NCI-H2196 treated with DMSO at 0.1 percent for 48 hours (cell line): ENCODE data around the gene FHAD1.

Experiments
- DNase-seq: peaks from one replicate; lab custom pipeline; 2025; ENCODE audit not compliant: unreplicated experiment; lab: John Stamatoyannopoulos, UW

The FHAD1 gene

DNA sequence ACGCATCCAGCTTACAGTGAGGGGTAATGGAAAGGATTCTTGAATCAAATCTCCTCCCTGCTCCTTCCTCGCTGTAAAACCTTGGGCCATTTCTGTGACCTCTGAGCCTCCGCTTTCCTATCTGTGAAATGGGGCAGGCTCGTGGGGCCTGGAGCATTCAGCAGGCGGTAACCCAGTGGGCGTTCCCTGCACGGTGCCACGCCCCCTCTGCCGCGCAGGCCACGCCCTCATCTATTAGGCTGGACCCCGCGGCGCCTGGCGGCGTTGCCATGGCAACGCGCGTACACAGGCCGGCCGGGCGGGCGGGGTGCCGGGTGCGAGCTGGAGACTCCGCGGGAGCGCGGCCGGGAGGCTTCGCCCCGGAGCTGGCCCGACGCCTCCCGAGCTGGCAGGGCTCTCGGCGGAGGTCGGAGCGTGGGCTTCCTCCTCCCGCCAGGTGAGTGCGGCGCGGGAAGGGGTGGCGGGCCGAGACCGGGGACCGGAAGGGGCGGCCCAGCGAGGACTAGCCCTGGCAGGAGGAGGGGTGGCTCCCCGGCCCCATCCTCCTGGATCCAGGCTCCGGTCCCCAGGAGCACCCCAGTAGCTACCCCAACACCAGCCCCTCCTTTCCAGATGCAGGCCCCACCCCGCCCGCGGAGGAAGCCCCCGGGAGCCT lies at the start of gene FHAD1:
Gene FHAD1 (plus strand): TSS at position 264 of the 655 bp plus-strand sequence. CDS start 4,562 bp downstream, outside the sequence.
- DNase-seq: peak; percentile 42

DNA sequence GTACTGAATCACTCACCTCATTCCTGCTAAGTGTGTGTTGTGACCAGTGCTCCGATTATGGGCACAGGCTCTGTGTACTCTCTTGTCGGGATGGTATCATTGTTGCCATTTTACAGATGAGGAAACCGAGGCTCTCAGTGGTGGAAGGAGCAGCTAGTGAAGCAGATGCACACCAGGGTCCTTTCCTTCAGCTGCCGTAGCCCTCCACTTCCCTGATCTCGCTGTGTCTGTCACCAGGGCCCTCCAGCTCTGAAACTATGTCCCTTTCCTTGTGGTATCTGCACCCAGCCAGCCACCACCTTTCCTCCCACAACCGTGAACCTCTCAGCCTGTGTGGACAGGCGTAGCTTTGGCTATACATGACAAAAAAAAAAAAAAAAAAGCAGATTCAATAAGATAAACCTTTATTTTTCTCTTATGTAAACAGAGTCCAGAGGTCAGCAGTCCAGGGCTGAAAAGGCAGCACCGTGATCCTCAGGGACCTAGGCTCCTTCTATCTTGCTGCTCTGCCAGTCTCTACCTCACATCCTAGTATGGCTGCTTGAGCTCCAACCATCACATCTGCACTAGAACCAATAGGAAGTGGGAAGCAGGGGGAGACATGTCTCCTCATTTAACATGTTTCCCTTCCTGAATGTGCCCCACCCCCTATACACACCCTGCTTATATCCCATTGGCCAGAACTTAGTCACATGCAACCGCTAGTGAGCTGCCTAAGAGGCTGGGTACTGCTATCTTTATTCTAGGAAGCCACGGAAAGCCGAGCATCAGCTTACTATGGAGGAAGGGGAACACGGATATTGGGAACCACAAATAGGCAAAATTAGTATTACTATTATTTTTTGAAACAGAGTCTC lies 49.2 kb upstream of the FHAD1 start:
- no peak for DNase-seq

DNA sequence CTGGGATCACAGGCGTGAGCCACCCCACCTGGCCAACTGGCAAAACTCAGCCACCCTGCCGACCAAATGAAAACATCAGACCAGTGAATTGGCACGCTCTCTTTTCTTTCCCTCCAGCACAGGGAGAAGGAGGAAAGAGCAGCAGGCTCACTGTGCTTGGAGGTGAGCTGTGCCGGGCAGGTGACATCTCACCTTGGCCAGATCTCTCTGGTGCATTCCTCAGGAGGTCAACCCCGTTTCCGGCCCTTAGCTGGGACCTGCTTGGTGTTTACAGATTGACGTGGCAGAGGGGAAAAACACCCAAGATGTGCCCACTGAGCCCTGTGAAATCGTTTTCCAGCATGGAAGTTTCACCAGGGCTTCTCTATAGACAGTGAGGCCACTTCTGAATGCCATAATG lies 48.3 kb upstream of the FHAD1 start:
- DNase-seq: no peak

DNA sequence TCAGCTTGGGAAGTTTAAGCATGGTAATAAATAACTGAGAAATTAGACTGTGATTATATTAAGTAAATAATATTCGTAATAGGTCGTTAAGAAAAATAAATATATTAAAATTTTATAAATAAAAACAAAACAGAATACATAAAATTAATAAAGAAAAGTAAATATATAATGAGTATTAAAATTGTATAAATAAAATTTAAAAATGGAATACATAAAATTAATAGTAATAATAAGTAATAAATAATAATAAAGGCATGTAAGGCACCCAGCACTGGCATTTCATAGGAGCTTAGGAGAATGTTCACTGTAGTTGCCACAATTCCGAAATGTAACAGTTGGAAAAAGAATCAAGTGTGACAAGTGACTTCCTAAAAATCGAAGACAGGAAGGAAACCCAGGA lies 45.8 kb upstream of the FHAD1 start:
- no peak for DNase-seq

DNA sequence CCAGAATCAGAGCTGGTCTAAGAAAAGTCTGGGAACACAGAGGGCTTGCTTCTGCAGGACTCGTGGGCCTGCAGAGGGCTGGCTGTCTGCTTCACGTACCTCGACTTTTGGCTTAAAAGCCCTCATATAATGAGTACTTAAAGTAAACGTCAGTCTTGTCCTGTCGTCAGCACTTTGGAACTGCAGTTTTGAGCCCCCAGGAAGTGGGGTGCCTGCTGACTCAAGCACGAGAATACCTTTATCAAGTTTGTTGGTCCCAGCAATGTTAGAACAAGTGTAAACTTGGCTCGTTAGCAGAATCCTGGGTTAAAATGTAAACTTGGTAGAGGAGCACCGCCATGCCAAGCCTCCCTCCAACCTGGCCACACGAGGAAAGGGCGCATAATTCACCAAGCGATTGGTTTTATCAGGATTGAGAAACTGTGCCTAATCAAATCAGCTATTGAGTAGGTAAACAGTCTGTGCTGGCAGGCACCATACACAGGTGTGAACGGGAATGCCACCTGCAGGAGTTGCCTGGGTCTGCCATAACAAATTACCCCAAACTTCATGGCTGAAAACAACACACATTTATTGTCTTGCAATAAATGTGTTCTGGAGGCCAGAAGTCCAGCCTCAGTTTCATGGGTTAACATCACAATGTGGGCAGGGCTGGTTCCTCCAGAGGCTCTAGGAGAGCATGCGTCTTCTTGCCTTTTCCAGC lies 45.0 kb upstream of the FHAD1 start:
- no peak for DNase-seq

DNA sequence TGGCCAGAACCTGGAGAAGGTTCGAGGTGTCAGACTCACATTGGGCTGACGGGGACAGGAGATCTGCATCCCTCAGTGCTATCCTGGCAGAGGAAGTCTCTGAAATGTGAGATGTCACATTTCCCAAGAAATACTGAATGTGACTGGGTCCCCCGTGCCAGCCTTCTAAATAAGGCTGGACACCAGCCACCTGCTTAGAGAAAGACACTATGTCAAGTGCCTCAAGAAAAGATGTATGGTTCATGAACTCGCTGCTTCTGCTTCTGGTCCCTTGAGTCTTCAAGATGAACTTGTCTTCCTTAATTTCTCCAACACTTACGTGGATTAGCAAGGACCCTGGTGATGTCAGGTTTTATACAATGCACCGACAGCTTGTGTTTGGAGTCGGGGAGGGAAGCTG lies 42.1 kb upstream of the FHAD1 start:
- no peak for DNase-seq

DNA sequence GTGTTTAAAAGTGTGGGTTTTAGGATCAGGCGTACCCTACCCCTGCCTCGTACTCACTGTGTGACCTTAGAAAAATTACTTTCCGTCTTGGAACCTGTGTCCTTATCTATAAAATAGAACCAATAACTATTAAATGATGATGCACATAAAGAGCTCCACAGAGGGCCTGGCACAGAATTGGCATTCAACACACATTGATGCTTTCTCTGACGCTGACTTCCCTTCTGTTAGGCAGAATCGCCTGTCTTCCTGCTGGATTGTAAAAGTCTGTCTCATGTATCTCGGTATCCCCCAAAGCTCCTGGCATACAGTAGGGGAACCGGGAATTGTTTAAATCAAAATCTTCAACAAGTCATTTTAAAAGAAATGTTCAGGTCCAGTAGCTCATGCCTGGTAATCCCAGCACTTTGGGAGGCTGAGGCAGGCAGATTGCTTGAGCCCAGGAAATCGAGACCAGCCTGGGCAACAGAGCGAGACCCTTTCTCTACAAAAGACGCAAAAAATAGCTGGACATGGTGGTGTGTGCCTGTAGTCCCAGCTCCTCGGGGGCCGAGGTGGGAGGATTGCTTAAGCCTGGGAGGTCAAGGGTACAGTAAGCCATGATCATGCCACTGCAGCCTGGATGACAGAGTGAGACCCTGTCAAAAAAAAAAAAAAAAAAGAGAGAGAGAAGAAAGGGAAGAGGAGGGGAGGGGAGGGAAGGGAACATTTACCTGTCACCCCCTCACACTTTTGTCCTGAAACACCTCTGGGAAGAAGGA lies 41.3 kb upstream of the FHAD1 start:
- no peak for DNase-seq

DNA sequence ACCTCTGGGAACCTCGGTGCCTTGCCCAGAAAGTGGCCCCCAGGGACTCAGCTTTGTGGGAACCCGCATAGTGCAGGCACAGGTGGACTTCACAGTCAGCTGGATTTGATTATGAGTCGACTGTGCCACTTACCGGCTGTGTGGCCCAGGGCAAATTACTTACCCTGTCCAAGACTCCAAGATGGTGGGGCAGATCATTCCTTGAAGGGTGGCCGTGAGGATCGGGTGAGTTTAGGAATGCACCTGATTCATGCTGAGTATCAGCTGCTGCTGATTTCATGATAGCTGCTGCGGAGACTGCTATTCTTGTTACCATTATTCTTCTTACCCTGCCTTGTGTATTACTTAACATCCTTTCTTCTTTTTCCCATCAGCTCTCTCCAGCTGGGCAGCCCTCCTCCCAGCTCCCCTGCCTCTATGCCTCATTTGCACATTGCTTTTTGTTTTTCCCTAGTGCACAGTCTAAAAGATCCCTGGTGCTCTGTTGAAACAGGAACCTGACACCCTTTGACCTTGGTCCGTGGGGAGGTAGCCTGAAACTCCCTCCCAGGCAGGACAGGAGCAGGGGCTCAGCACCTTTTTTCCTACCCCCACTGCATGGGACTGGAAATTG lies 40.5 kb upstream of the FHAD1 start:
- no peak for DNase-seq

DNA sequence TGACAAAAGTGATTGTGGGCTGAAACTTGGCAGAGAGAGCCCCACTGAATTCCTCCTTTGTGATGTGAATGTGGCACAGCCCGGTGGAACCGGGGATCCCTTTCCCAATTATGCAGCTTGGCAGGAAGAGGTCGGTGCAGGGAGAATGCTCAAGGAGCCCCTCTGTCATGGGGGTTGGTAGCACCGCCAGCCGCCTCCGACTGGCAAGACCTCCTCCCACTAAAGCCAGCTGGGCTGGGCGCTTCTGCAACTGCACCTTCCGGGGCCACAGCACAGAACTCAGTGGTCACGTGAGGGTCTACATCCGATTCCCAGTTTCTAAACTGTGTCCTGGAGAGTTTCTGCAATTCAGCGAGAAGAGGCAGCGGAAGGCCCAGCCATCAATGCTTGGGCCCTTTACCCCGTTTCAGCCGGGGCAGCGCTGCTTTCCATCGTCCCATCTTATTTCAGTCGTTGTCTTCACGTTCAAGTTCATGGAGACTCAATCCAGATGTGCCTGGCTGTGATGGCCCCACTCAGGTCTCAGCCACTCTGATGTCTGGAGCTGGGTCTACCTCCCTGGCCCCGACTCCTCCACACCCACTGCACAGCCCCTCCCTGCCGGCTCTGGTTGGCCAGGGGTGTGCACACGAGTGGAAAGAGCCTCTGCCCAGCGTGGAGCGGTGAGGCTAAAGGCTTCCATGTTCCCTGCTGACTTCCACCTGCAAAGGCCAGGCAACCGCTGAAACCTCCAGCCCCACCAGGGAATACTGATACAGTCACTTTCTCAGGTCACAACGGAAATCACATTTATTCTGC lies 39.8 kb upstream of the FHAD1 start:
- DNase-seq: no peak

DNA sequence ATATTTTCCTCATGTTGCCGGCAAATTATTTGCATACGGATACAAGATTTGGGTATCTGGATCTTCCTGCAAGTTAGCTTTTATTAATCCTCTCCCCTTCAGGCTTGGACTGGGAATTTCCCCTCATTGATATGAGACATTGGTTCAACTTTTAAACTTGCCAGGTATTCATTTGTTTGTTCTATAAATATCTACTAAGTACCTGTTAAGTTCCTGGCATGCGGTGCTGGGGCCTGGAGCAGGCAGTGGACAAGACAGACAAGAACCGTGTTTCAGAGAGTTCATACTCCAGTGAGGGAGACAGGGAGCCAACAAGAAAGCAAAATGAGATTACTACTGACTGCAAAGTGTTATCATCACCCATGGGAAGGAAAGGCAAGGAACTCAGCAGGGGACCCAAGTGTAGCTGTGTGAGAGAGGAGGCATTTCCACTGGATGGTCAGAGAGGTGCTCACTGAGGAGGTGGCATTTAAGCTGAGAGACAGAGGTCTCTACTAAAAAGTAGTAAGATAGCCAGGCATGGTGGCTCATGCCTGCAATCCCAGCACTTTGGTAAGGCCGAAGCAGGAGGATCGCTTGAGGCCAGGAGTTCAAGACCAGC lies 39.1 kb upstream of the FHAD1 start:
- DNase-seq: no peak

DNA sequence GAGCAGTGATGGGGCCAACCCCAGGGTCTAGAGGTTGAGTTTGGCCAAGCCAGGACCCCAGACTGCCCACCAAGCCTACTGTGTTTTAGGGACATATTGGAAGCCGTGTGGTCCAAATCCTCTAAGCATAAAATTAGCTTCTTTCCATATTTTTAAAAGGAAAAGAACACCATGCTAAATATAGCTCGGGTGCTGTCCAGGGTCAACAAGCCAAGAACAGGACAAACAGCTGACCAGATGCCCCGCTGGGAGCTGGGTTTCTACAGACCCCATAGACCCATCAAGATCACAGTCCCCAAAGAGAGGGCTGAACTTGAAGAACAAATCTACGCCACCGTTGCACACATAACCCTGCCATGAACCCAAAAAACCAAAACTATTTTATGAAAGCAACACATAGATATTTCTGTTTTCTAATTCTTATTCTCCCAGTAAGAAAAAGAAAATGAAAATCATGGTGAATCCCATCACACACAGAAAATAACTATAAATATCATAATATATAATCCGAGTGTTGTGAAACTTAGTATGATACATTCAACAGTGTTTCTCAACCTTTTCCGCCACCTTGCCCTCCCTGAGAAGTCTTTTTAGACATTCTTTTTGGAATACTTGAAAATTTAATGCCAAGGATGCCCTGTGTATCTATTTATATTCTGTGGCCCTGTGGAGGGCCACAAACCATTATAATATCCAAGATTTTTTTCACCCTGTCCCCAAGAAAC lies 36.2 kb upstream of the FHAD1 start:
- no peak for DNase-seq

DNA sequence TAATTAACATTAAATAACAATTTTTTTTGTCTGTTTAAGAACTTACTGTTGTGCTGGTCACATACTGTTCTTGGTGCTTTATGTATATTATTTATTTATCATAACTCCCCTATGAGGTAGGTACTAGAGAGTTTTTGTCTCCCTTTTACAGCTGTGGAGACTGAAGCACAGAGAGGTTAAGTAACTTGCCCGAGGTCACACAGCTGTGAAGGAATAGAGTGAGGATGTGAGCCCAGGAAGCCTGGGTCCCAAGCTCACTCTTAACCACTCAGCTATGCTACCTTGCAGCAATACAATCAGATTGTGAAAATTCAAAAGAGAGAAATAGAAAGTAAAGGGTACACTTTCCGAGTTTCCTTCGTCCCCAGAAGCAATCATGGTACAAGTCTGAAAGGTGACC lies 35.6 kb upstream of the FHAD1 start:
- DNase-seq: no peak

DNA sequence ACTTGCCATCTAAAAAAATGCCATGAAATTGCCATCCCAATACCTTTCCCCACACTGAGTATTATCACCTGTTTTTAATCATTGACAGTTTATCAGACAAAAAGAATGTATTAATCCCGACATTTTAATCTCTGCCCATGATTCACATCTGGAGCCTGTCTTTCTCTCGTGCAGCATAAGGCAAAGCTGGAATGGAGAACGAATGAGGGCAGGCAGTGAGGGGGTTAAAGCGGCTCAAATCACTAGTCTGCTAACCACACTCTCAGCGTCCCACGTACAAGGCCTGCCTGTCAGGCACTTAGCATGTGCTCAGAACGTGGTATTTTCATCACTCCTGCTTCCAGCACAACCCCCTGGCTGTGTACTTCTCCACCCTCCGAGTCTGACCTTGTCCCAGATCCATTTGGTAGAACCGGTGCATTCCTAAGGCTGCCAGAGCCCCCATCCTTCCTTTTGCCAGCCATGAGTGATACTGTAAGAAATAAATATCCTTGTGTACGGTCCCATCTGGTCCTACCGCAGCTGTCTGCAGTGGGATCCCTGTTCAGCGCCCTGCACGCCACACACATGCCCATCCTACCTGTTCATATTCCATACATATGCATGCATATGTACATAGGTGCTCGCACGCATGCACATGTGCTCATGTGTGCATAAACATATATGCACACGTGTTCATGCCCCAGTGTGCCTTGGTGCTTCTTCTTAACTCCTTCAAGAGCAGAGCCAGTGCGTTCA lies 34.6 kb upstream of the FHAD1 start:
- no peak for DNase-seq

DNA sequence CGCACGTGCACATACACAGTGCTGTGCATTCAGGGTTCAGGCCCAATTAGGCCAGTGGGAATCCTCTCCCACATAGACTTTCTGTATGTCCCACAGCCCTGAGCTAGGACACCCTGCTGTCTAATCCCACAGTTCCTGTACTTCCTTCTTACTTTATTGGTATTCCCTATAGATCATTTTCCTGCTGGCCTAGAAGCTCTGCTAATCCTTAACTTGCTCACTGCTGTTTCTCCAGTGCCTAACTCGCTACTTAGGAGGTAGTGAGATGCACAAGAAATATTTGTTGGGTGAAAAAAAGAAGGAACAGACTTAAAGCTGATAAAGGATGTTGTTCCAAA lies 34.1 kb upstream of the FHAD1 start:
- DNase-seq: no peak

DNA sequence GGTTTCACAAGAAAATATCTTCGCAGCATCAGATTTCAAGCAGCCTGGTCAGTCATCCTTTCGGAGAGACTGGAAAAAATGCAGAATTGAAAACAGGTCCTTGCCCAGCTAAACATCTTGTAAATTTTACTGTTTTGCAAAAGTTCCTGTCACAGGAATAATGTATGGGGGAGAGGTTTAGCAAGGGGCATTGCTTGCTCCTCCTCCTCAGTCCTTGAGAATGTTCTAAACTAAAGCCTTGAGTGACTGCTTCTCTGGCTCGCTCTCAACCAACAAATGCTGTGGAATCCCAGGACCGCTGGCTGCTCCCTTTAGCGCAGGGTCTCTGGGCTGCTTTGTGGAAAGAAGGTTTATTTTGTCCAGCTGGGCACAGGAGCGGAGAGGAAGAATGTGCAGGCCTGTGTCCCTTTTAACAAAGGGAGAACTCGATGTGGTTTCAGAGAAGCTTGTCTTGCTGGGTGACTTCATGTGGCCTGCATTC lies 33.6 kb upstream of the FHAD1 start:
- DNase-seq: no peak

DNA sequence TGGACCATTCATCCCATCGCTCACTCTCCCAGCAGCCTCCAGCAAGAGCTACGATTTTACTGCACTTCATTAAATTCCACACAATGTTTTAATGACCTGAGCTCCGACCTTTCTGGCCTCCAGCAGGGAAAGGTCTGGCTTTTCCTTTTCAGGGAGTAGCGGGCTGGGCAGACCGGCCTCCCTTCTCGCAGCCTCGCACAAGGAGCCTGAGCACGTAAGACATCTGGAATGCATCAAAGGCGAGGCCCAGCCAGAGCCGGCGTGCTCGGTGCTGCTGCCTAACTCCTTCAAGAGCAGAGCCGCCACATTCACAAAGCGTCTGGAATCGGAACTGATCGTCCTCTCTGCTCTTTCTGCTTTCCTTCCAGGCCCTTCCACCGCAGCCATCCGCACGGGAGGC lies 32.5 kb upstream of the FHAD1 start:
- no peak for DNase-seq

DNA sequence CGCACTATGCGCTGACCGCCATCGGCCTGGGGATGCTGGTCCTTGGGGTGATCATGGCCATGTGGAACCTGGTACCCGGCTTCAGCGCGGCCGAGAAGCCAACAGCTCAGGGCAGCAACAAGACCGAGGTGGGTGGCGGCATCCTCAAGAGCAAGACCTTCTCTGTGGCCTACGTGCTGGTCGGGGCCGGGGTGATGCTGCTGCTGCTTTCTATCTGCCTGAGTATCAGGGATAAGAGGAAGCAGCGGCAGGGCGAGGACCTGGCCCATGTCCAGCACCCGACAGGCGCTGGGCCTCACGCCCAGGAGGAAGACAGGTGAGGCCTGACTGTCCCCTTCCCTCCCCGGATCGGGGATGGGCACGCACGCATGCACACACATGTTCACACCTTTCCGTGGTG lies 31.9 kb upstream of the FHAD1 start:
- DNase-seq: no peak

DNA sequence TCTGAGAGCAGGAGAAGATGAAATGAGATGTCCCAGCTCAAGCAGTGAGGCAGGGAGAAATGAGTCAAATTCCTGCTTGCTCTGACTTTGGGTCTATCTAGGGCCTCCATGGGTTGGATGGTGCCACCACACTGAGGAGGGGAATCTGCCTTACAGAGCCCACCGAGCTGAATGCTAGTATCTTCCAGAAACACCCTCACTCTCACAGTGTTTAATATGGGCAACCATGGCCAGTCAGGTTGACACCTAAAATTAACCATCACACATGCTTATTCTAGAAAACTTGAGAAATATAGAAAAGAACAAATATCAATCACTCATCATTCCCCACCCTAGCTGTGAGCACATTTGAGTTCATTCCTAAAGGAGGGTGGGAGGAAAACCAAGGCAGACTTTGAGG lies 29.4 kb upstream of the FHAD1 start:
- DNase-seq: no peak
